Suprapubic skin (tissue), 4 donors: ENCODE results near the gene GABARAPL2. TPM values are rescaled to one million over a fixed set of nuclear protein-coding genes. Genes with fewer than 3 reads are reported as not detected.

Experiments
- DNase-seq, 2 donors: peaks; one replicate each; pipeline ENCODE4 v3.0.0-alpha.2; 2019; ENCODE audit warnings: low spot score in 2 of 2
- H3K27ac ChIP-seq: fragments of 200-600 bp; sonication (generic); one replicate; pipeline ENCODE4 v1.5.1; 2019
- H3K27me3 ChIP-seq: fragments of 200-600 bp; sonication (generic); one replicate; pipeline ENCODE4 v1.5.1; 2019
- H3K36me3 ChIP-seq: fragments of 200-600 bp; sonication (generic); one replicate; pipeline ENCODE4 v1.5.1; 2019
- H3K4me1 ChIP-seq: fragments of 200-600 bp; sonication (generic); one replicate; pipeline ENCODE4 v1.5.1; 2019
- H3K4me3 ChIP-seq: fragments of 200-600 bp; sonication (generic); one replicate; pipeline ENCODE4 v1.5.1; 2019; ENCODE audit warnings: mild to moderate bottlenecking
- H3K9me3 ChIP-seq: fragments of 200-600 bp; sonication (generic); one replicate; pipeline ENCODE4 v1.5.1; 2019
- CTCF ChIP-seq, 2 donors: fragments of 200-600 bp in 1 of 2; fragments of 450-650 bp in 1 of 2; sonication (generic) in 1 of 2; IDR thresholded peaks; one replicate each; pipeline ENCODE4 v1.5.1; 2016 to 2019; ENCODE audit warnings: antibody characterized with exemption in 2 of 2, mild to moderate bottlenecking in 1 of 2, moderate library complexity in 1 of 2
- EP300 ChIP-seq: sonication (generic); formaldehyde crosslinking; IDR thresholded peaks from one replicate; pipeline ENCODE4 v1.6.1; 2017; ENCODE audit warnings: antibody characterized with exemption
- POLR2A ChIP-seq, 2 donors: fragments of 450-650 bp; IDR thresholded peaks; one replicate each; pipeline ENCODE4 v1.6.1; 2017; ENCODE audit warnings: antibody characterized with exemption in 2 of 2, mild to moderate bottlenecking in 2 of 2, moderate library complexity in 2 of 2
- POLR2AphosphoS5 ChIP-seq, 3 donors: sonication (generic); formaldehyde crosslinking; IDR thresholded peaks; one replicate each; pipeline ENCODE4 v1.6.1; 2017; ENCODE audit warnings: antibody characterized with exemption in 3 of 3
- WGBS: methylation state at CpG from one replicate; pipeline ENCODE4 v1.1.5; 2018; 5-methylcytosine and 5-hydroxymethylcytosine counted together
- total RNA-seq, 4 donors: library from RNA; depleted of rRNA; stranded (reverse); fragments of >200 nt; gene quantifications; one replicate each; pipeline ENCODE4 v1.1.0, GENCODE V29; 2016

Gene GABARAPL2
- total RNA-seq, 4 donors from 2014 or later, result 76.2 to 135 (median 99.6) TPM

GRCh38 chr16:75606507-75606906 is 40.3 kb downstream of the GABARAPL2 start:
- Histone ChIP-seq H3K36me3 (peaks cover 84% of the 10 kb centered on the region), H3K27ac (no peak overlapping the region), H3K4me1 (no peaks in the 10 kb centered on the region), H3K27me3 (no peaks in the 10 kb centered on the region), H3K9me3 (no peaks in the 10 kb centered on the region), H3K4me3 (no peak overlapping the region)
- 100% methylated on average over 1 of the region's 1 CpG for WGBS
- TF ChIP-seq CTCF (IDR thresholded peaks at IDR 0.05), result no peak
- TF ChIP-seq POLR2AphosphoS5 (IDR thresholded peaks at IDR 0.05), result no peak
- TF ChIP-seq EP300, result no peak
- no peak for TF ChIP-seq POLR2A (IDR thresholded peaks at IDR 0.05)
- DNase-seq, result no peak

GRCh38 chr16:75614066-75614897 is 48.1 kb downstream of the GABARAPL2 start:
- H3K4me3 ChIP-seq, result no peak overlapping the region
- 93% methylated on average over 4 of the region's 4 CpGs for WGBS
- no peak for DNase-seq
- H3K27ac ChIP-seq, result no peak overlapping the region
- H3K27me3 ChIP-seq, result no peaks in the 10 kb centered on the region
- peaks cover 86% of the 10 kb centered on the region for H3K36me3 ChIP-seq
- no peak for TF ChIP-seq POLR2AphosphoS5 (IDR thresholded peaks at IDR 0.05)
- no peak for TF ChIP-seq EP300
- TF ChIP-seq CTCF (IDR thresholded peaks at IDR 0.05), result no peak
- TF ChIP-seq POLR2A (IDR thresholded peaks at IDR 0.05), result no peak
- no peaks in the 10 kb centered on the region for H3K9me3 ChIP-seq
- H3K4me1 ChIP-seq, result no peaks in the 10 kb centered on the region

DNA sequence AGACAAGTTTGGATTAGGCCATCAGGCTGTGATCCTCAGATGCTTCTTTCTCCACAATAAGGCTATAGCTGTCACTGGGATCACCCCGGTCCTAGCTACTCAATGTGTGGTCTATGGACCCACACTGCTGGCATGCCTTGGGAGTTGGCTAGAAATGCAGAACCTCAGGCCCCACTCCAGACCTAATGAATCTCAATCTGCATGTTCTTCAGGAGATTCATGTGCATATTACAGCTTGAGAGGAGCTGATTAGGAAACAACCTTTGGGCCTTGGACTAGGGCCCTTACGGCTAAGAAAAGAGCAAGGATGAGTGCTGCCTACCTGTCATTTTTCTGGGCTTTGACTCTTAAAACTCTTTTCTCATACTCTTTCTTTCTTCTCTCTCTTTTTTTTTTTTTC is 49.4 kb downstream of the GABARAPL2 start:
- DNase-seq, result no peak
- H3K4me3 ChIP-seq, result no peak overlapping the region
- H3K9me3 ChIP-seq, result no peaks in the 10 kb centered on the region
- H3K36me3 ChIP-seq, result peaks cover 81% of the 10 kb centered on the region
- no peaks in the 10 kb centered on the region for H3K27me3 ChIP-seq
- H3K4me1 ChIP-seq, result no peaks in the 10 kb centered on the region
- WGBS, result 94% methylated on average over 2 of the region's 2 CpGs
- TF ChIP-seq POLR2AphosphoS5 (IDR thresholded peaks at IDR 0.05), result no peak
- no peak for TF ChIP-seq POLR2A (IDR thresholded peaks at IDR 0.05)
- TF ChIP-seq EP300, result no peak
- no peak for TF ChIP-seq CTCF (IDR thresholded peaks at IDR 0.05)
- no peak overlapping the region for H3K27ac ChIP-seq

DNA sequence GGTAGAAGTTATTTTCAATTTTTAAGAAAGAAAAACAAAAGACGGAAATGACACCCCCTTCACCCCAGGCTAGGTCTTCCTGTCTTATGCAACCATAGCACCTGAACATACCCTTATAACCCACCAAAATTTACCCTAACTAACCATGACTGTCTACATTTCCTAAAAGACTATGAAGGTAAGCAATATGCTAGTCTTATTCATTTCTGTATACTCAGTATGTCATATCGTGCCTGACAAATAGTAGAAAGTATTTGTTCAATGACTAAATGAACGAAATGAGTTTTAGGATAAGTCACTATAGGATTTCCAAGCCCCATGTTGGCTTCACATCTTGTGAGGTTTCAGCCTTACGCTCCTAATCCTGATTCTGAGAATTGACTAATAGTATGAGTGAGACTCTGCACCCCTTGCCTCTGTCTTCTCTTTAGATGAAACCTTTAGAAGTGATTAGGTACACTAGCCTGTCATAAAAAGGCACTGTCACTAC is 50.4 kb downstream of the GABARAPL2 start:
- no peak overlapping the region for H3K27ac ChIP-seq
- H3K4me3 ChIP-seq, result no peak overlapping the region
- H3K4me1 ChIP-seq, result peaks cover 6% of the 10 kb centered on the region
- WGBS, result 94% methylated on average over 4 of the region's 4 CpGs
- no peak for TF ChIP-seq POLR2A (IDR thresholded peaks at IDR 0.05)
- TF ChIP-seq EP300, result no peak
- TF ChIP-seq POLR2AphosphoS5 (IDR thresholded peaks at IDR 0.05), result no peak
- TF ChIP-seq CTCF (IDR thresholded peaks at IDR 0.05), result no peak
- peaks cover 74% of the 10 kb centered on the region for H3K36me3 ChIP-seq
- no peak for DNase-seq
- H3K27me3 ChIP-seq, result no peaks in the 10 kb centered on the region
- H3K9me3 ChIP-seq, result no peaks in the 10 kb centered on the region

DNA sequence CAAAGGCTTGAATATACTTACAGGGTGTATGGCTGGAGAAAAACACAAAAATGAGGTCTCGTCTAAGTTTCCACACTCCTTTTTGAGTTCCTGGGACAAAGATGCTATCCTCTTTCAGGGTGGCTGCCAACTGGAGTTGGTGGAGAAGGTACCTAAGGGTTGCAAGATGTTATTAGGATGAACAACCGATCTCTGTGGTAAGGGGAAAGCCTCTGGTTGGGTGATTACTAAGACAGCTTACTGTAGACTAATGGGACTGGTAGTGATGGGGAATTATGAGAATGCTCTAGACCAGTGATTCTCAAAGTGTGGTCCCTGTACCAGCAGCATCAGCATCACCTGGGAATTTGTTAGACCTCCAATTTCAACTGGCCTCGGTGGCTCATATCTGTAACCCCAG is 50.9 kb downstream of the GABARAPL2 start:
- H3K4me1 ChIP-seq, result peaks cover 12% of the 10 kb centered on the region
- no peak for DNase-seq
- no peak overlapping the region for H3K4me3 ChIP-seq
- TF ChIP-seq CTCF (IDR thresholded peaks at IDR 0.05) (no peak), POLR2AphosphoS5 (IDR thresholded peaks at IDR 0.05) (no peak), EP300 (no peak), POLR2A (IDR thresholded peaks at IDR 0.05) (no peak)
- no peaks in the 10 kb centered on the region for H3K27me3 ChIP-seq
- H3K27ac ChIP-seq, result no peak overlapping the region
- H3K36me3 ChIP-seq, result peaks cover 68% of the 10 kb centered on the region
- 90% methylated on average over 3 of the region's 3 CpGs for WGBS
- H3K9me3 ChIP-seq, result no peaks in the 10 kb centered on the region
